ENCODE data around the gene PLXDC2.

DNA sequence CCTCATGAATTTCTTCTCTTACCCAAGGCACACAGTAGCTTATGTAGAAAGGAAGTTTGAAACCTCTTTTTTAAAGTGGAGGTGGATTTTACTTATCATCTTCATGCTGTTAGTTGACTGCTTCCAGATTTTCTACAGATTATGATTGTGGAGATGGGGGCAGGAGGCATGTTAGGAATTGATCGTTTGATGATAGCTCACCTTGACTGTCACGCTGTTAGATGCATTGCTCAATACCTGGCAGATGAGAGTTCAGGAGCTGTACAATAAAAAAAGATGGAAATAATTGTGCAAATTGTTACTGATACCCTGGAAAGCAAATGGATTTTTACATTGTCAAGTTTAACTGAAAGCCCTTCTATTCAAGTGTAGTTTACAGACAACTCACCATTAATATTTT is 340.3 kb downstream of the PLXDC2 start:
- TF ChIP-seq CTCF (IDR thresholded peaks at IDR 0.05; ENCODE audit: low read length): no peak
- no peak for TF ChIP-seq EZH2 (IDR thresholded peaks at IDR 0.05; ENCODE audit: borderline replicate concordance, low read length)
